Measurements from ENCODE around the gene NTMT1. TPM values are rescaled to one million over a fixed set of nuclear protein-coding genes. Genes with fewer than 3 reads are reported as not detected.

The NTMT1 gene
- total RNA-seq, 2 experiments from 2014 or later: 50.7 to 52.5 TPM

GRCh38 chr9:129649726-129650679 is 24.0 kb downstream of the NTMT1 start:
- intact Hi-C loops (cut with DNase I, micrococcal nuclease): loop anchor here in 1 of 2 experiments (10.0 kb wide), 1 partner anchor 1715 kb away; the partner anchor contains the start of genes DPM2 and PIP5KL1
- no peaks in the 10 kb centered on the region for H3K4me1 ChIP-seq (ENCODE audit: insufficient read depth, low read length)
- H3K27me3 Mint-ChIP-seq: no peaks in the 10 kb centered on the region
- POLR2A ChIA-PET: no interaction called here
- no peak overlapping the region for H3K4me3 Mint-ChIP-seq
- no peaks in the 10 kb centered on the region for H3K36me3 ChIP-seq (ENCODE audit: insufficient read depth, low read length)
- H3K9me3 ChIP-seq (ENCODE audit: control insufficient read depth in 1 of 2, insufficient read depth in 1 of 2, low read length in 2 of 2): peaks cover 0 to 3% of the 10 kb centered on the region in 2 experiments
- no peaks in the 10 kb centered on the region for H3K27me3 ChIP-seq (ENCODE audit: control insufficient read depth in 1 of 2, insufficient read depth in 2 of 2, low read length in 2 of 2)
- H3K27ac Mint-ChIP-seq: no peak overlapping the region
- H3K36me3 Mint-ChIP-seq (ENCODE audit: low read depth): no peaks in the 10 kb centered on the region
- H3K9me3 Mint-ChIP-seq: no peaks in the 10 kb centered on the region
- TF ChIP-seq CTCF (IDR thresholded peaks at IDR 0.05): no peak
- no peak overlapping the region for H3K4me3 ChIP-seq (ENCODE audit: low read length)
- no peak overlapping the region for H3K27ac ChIP-seq (ENCODE audit: low read depth in 1 of 2, low read length in 2 of 2)
- ATAC-seq (ENCODE audit: poor library complexity) (no peak), DNase-seq (no peak)
- H3K4me1 Mint-ChIP-seq (ENCODE audit: low read depth): no peaks in the 10 kb centered on the region
- CTCF ChIA-PET: no interaction called here

GRCh38 chr9:129650680-129651235 is 24.8 kb downstream of the NTMT1 start:
- CTCF ChIA-PET: no interaction called here
- Histone ChIP-seq H3K4me3 (ENCODE audit: low read length) (no peak overlapping the region), H3K27me3 (ENCODE audit: control insufficient read depth in 1 of 2, insufficient read depth in 2 of 2, low read length in 2 of 2) (no peaks in the 10 kb centered on the region), H3K36me3 (ENCODE audit: insufficient read depth, low read length) (no peaks in the 10 kb centered on the region), H3K9me3 (ENCODE audit: control insufficient read depth in 1 of 2, insufficient read depth in 1 of 2, low read length in 2 of 2) (peaks cover 0 to 3% of the 10 kb centered on the region in 2 experiments), H3K27ac (ENCODE audit: low read depth in 1 of 2, low read length in 2 of 2) (no peak overlapping the region), H3K4me1 (ENCODE audit: insufficient read depth, low read length) (no peaks in the 10 kb centered on the region)
- intact Hi-C loops (cut with DNase I, micrococcal nuclease): no loop called here
- Mint-ChIP-seq H3K27ac (no peak overlapping the region), H3K27me3 (no peaks in the 10 kb centered on the region), H3K4me1 (ENCODE audit: low read depth) (no peaks in the 10 kb centered on the region), H3K9me3 (no peaks in the 10 kb centered on the region), H3K4me3 (no peak overlapping the region), H3K36me3 (ENCODE audit: low read depth) (no peaks in the 10 kb centered on the region)
- ATAC-seq (ENCODE audit: poor library complexity) (no peak), DNase-seq (no peak)
- POLR2A ChIA-PET: no interaction called here
- TF ChIP-seq CTCF (IDR thresholded peaks at IDR 0.05): no peak

GRCh38 chr9:129653823-129654553 is 28.0 kb downstream of the NTMT1 start:
- ATAC-seq (ENCODE audit: poor library complexity): no peak
- Mint-ChIP-seq H3K4me1 (ENCODE audit: low read depth) (no peaks in the 10 kb centered on the region), H3K36me3 (ENCODE audit: low read depth) (no peaks in the 10 kb centered on the region), H3K27me3 (no peaks in the 10 kb centered on the region), H3K4me3 (no peak overlapping the region), H3K27ac (no peak overlapping the region), H3K9me3 (no peaks in the 10 kb centered on the region)
- no peak for DNase-seq
- no peak for TF ChIP-seq CTCF (IDR thresholded peaks at IDR 0.05)
- H3K27ac ChIP-seq (ENCODE audit: low read depth in 1 of 2, low read length in 2 of 2): no peak overlapping the region
- no peaks in the 10 kb centered on the region for H3K27me3 ChIP-seq (ENCODE audit: control insufficient read depth in 1 of 2, insufficient read depth in 2 of 2, low read length in 2 of 2)
- H3K9me3 ChIP-seq (ENCODE audit: control insufficient read depth in 1 of 2, insufficient read depth in 1 of 2, low read length in 2 of 2): no peaks in the 10 kb centered on the region
- ChIA-PET POLR2A (no interaction called here), CTCF (no interaction called here)
- H3K36me3 ChIP-seq (ENCODE audit: insufficient read depth, low read length): no peaks in the 10 kb centered on the region
- intact Hi-C loops (cut with DNase I, micrococcal nuclease): no loop called here
- H3K4me1 ChIP-seq (ENCODE audit: insufficient read depth, low read length): no peaks in the 10 kb centered on the region
- no peak overlapping the region for H3K4me3 ChIP-seq (ENCODE audit: low read length)

All from CD4-positive, alpha-beta T cell (primary cell).